ENCODE results near the gene RDH13.
"Not testable (repeated sequence)": the region's sequence is repeated elsewhere in the genome, so short reads cannot be mapped to it uniquely, and the experiment has no call there.

GRCh38 chr19:55008781-55009180, 54.2 kb downstream of the RDH13 start:
- TF ChIP-seq CBX5 (IDR thresholded peaks at IDR 0.05; ENCODE audit: low read depth, low read length); SP4 (IDR thresholded peaks at IDR 0.05; ENCODE audit: low read length): not testable (repeated sequence)
